Measurements from ENCODE around the gene BUD31.

BUD31 gene

GRCh38 chr7:99408379-99409191, at the start of gene BUD31, which contains the start of gene PDAP1:
Gene BUD31, plus strand, starts transcription at chr7:99408969. Its CDS starts 2,124 bp downstream, at chr7:99411093.
Gene PDAP1, minus strand, starts transcription at chr7:99408597. Its CDS starts 49 bp downstream, at chr7:99408548.
- no peak for TF ChIP-seq CTCF (conservative IDR thresholded peaks at IDR 0.05)
- H3K27ac ChIP-seq = peak within 1 kb of the TSS; percentile 100

GRCh38 chr7:99359465-99360154, 49.2 kb upstream of the BUD31 start:
- H3K27ac ChIP-seq = no peak overlapping the region

GRCh38 chr7:99362801-99363200, 46.0 kb upstream of the BUD31 start:
- no peak for TF ChIP-seq CTCF (conservative IDR thresholded peaks at IDR 0.05)
- H3K27ac ChIP-seq = no peak overlapping the region

More at GRCh38 chr7:99359465-99360154, 49.2 kb upstream of the BUD31 start:
- TF ChIP-seq CTCF (conservative IDR thresholded peaks at IDR 0.05) = 0 out of 2 replicates have a peak, but pooled peaks have one; percentile 7

GRCh38 chr7:99363286-99363685, 45.5 kb upstream of the BUD31 start:
- no peak overlapping the region for H3K27ac ChIP-seq

GRCh38 chr7:99365318-99366141, 43.2 kb upstream of the BUD31 start:
- TF ChIP-seq CTCF (conservative IDR thresholded peaks at IDR 0.05) = peak; percentile 90
- H3K27ac ChIP-seq = no peak overlapping the region

More at GRCh38 chr7:99363286-99363685, 45.5 kb upstream of the BUD31 start:
- TF ChIP-seq CTCF (conservative IDR thresholded peaks at IDR 0.05) = no peak

GRCh38 chr7:99366646-99367045, 42.1 kb upstream of the BUD31 start:
- no peak for TF ChIP-seq CTCF (conservative IDR thresholded peaks at IDR 0.05)
- no peak overlapping the region for H3K27ac ChIP-seq
